LNCaP clone FGC (cell line): ENCODE results near the gene ANXA7.

ENCODE experiments used
- DNase-seq: peaks from one replicate; pipeline ENCODE4 v3.0.0-alpha.2; 2011; ENCODE audit warnings: low read depth
- H3K4me3 ChIP-seq: 2 replicates; pipeline ENCODE4 v1.5.1; 2011; ENCODE audit warnings: mild to moderate bottlenecking, low read depth, low read length, control low read depth
- TF ChIP-seq, protein P1 (sequence below): IDR thresholded peaks from 2 replicates; pipeline ENCODE4 v1.5.1; 2012; ENCODE audit warnings: mild to moderate bottlenecking; ENCODE audit not compliant: control insufficient read depth, insufficient read depth; ENCODE audit errors: extremely low read depth

Gene ANXA7

DNA sequence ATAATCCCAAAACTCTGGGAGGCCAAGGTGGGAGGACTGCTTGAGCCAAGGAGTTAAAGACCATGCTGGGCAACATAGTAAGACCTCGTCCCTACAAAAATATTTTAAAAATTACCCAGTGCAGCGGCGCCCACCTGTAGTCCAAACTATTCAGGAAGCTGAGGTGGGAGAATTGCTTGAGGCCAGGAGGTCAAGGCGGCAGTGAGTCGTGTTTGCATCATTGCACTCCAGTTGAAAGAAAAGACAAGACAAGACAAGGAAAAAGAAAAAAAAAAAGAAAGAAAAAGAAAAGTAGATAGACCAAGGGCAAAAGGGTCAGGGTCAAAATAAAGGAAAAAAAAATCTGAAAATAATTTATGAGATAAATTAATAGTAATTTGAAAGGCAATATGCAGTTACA lies 5.8 kb downstream of the ANXA7 start:
- TF ChIP-seq, protein P1, sequence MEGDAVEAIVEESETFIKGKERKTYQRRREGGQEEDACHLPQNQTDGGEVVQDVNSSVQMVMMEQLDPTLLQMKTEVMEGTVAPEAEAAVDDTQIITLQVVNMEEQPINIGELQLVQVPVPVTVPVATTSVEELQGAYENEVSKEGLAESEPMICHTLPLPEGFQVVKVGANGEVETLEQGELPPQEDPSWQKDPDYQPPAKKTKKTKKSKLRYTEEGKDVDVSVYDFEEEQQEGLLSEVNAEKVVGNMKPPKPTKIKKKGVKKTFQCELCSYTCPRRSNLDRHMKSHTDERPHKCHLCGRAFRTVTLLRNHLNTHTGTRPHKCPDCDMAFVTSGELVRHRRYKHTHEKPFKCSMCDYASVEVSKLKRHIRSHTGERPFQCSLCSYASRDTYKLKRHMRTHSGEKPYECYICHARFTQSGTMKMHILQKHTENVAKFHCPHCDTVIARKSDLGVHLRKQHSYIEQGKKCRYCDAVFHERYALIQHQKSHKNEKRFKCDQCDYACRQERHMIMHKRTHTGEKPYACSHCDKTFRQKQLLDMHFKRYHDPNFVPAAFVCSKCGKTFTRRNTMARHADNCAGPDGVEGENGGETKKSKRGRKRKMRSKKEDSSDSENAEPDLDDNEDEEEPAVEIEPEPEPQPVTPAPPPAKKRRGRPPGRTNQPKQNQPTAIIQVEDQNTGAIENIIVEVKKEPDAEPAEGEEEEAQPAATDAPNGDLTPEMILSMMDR, result no peak
- no peak for DNase-seq
- H3K4me3 ChIP-seq, result no peak overlapping the region

DNA sequence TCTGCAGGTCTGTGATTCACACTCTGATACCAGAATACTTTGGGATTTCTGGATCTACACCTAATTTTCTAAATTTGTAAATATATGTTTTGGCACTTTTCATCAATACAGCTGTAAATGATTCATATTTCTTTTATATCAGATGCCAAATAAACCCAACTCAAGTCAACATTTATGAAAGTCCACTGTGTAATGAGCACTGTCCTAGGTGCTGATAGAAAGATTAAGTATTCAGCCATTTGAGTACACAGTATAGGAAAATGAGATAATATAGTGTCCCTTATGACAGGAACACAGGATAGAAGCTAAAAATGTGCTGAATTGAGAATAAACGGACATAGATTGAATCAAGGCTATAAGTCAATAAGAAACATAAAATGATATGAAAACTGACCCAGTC lies 6.4 kb downstream of the ANXA7 start:
- TF ChIP-seq, protein P1, result no peak
- no peak for DNase-seq
- no peak overlapping the region for H3K4me3 ChIP-seq

DNA sequence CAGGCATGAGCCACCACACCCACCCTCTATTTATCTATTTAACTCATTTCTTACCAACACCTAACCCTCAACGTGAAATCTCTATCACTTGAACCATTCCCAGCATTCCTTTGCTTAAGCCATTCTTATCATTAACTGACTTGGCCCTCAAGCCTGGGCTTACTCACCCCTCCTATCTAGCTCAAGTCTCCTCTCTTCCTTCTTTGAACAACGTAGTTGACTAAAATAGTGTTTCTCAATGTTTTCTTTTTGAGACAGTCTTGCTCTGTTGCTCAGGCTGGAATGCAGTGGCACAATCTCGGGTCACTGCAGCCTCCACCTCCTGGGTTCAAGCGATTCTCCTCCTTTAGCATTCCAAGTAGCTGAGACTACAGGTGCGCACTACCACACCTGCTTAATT lies 7.0 kb downstream of the ANXA7 start:
- DNase-seq, result no peak
- no peak overlapping the region for H3K4me3 ChIP-seq
- TF ChIP-seq, protein P1, result no peak

DNA sequence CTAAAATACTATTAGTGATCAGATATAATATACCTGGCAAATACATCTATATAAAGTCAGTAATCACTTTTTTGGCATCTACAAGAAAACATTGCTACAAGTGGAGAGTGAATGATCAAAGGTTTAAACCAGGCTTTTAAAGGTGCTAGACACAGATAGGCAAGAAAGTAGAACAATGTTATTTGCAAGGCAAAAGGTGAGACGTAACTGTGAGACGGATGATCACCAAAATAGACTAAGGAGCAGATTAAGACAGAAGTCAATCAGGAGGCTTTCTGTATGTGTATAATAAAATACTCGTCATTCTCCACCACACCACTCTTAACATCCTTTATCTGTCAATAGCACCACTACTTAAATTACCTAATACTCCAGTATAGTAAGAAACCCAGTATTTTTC lies 8.3 kb downstream of the ANXA7 start:
- no peak overlapping the region for H3K4me3 ChIP-seq
- TF ChIP-seq, protein P1, result no peak
- no peak for DNase-seq

DNA sequence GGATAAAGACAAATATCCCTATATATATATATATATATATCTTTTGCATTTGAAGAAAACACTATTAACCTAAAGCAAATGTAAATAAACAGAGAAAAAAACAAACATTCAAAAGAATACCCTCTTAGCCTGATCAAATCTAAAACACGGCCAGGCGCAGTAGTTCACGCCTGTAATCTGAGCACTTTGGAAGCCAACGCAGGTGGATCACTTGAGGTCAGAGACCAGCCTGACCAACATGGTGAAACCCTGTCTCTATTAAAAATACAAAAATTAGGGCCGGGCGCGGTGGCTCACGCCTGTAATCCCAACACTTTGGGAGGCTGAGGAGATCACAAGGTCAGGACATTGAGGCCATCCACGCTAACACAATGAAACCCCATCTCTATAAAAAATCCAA lies 9.2 kb downstream of the ANXA7 start:
- TF ChIP-seq, protein P1, result no peak
- H3K4me3 ChIP-seq, result no peak overlapping the region
- no peak for DNase-seq

DNA sequence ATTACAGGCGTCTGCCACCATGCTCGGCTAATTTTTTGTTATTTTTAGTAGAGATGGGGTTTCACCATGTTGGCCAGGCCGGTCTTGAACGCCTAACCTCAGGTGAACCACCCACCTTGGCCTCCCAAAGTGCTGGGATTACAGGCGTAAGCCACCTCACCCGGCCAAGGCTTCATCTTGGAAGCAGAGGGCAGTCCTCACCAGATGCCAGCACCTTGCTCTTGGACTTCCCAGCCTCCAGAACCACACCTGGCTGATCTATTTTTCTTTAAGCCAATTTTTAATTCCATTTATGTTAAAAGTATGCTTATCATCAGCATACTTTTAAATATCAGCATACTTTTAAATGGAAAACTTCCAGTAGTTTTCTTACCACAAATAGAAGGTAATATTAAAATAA lies 12.2 kb downstream of the ANXA7 start:
- TF ChIP-seq, protein P1, result no peak
- DNase-seq, result no peak
- no peak overlapping the region for H3K4me3 ChIP-seq

DNA sequence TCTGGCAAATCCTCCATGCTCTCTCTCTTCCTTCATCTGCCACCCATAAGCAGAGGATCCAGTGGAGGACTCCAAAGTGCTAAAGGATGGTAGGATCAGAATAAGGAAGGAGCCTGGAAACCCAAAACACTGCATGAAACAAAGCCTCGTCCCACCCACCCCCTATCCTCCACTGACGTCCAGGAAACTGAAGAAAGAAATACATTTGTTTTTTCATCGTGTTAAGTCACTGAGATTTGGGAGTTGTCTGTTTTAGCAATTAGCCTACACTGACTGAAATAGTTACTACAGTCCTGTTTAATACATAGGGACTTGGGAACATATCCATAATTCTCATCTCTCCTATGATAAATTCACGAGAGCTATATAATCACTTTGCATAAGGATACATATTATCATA lies 14.8 kb downstream of the ANXA7 start:
- DNase-seq, result no peak
- H3K4me3 ChIP-seq, result no peak overlapping the region
- TF ChIP-seq, protein P1, result no peak
